GM19397 (cell line): ENCODE results near the gene P2RX5.
"Not testable (repeated sequence)": the region's sequence is repeated elsewhere in the genome, so short reads cannot be mapped to it uniquely, and the experiment has no call there.

Source experiments
- ATAC-seq: cut with Tn5 transposase; IDR thresholded peaks from one replicate; pipeline ENCODE4 v1.9.1; 2021; ENCODE audit warnings: mild to moderate bottlenecking, moderate library complexity; ENCODE audit not compliant: unreplicated experiment

Gene P2RX5

GRCh38 chr17:3712811-3713463, 17.0 kb upstream of the P2RX5 start:
- no peak for ATAC-seq

GRCh38 chr17:3710951-3711383, 15.0 kb upstream of the P2RX5 start:
- peak; percentile 91 for ATAC-seq

- ATAC-seq = no peak
Observed at GRCh38 chr17:3708366-3708765, 12.4 kb upstream of the P2RX5 start.

- not testable (repeated sequence) for ATAC-seq
Observed at GRCh38 chr17:3705718-3705984, 9.7 kb upstream of the P2RX5 start.

GRCh38 chr17:3704931-3705717, 9.2 kb upstream of the P2RX5 start:
- ATAC-seq = no peak

- not testable (repeated sequence) for ATAC-seq
Observed at GRCh38 chr17:3702041-3702539, 6.1 kb upstream of the P2RX5 start.

- ATAC-seq = no peak
Observed at GRCh38 chr17:3699951-3700350, 4.0 kb upstream of the P2RX5 start.

GRCh38 chr17:3698139-3698538, 2.2 kb upstream of the P2RX5 start:
- ATAC-seq = no peak

- ATAC-seq = no peak
Observed at GRCh38 chr17:3697103-3697476, 1.1 kb upstream of the P2RX5 start.

GRCh38 chr17:3695129-3695722, 729 bp downstream of the P2RX5 start:
- no peak for ATAC-seq

- ATAC-seq = peak; percentile 43
Observed at GRCh38 chr17:3693829-3694231, 2.1 kb downstream of the P2RX5 start.

- ATAC-seq = no peak
Observed at GRCh38 chr17:3693141-3693540, 2.8 kb downstream of the P2RX5 start.

- no peak for ATAC-seq
Observed at GRCh38 chr17:3692346-3692745, 3.6 kb downstream of the P2RX5 start.

- no peak for ATAC-seq
Observed at GRCh38 chr17:3691617-3692067, 4.3 kb downstream of the P2RX5 start.

- ATAC-seq = no peak
Observed at GRCh38 chr17:3690094-3690715, 5.8 kb downstream of the P2RX5 start.

GRCh38 chr17:3689262-3690093, 6.5 kb downstream of the P2RX5 start:
- ATAC-seq = no peak

GRCh38 chr17:3688852-3689261, 7.1 kb downstream of the P2RX5 start:
- ATAC-seq = no peak

- no peak for ATAC-seq
Observed at GRCh38 chr17:3688027-3688553, 7.9 kb downstream of the P2RX5 start.

GRCh38 chr17:3685174-3685573, 10.8 kb downstream of the P2RX5 start:
- no peak for ATAC-seq

GRCh38 chr17:3683054-3683511, 12.9 kb downstream of the P2RX5 start:
- peak; percentile 55 for ATAC-seq
